IPS DF 4.7 (cell line): ENCODE measurements around the gene OLA1.

Experiments used
- DNase-seq: peaks from one replicate; pipeline ENCODE4 v3.0.0-alpha.2; 2013; ENCODE audit warnings: low spot score; ENCODE audit errors: extremely low read depth

Gene OLA1

GRCh38 chr2:174180165-174180724 is 68.1 kb downstream of the OLA1 start:
- DNase-seq: no peak

- DNase-seq: no peak
Observed at GRCh38 chr2:174177316-174177890, 70.9 kb downstream of the OLA1 start.

GRCh38 chr2:174176898-174177297 is 71.4 kb downstream of the OLA1 start:
- DNase-seq: no peak

GRCh38 chr2:174174741-174175140 is 73.6 kb downstream of the OLA1 start:
- DNase-seq: no peak

- no peak for DNase-seq
Observed at GRCh38 chr2:174172802-174173355, 75.5 kb downstream of the OLA1 start.

- no peak for DNase-seq
Observed at GRCh38 chr2:174171686-174172445, 76.5 kb downstream of the OLA1 start.

- DNase-seq: no peak
Observed at GRCh38 chr2:174169372-174169771, 79.0 kb downstream of the OLA1 start.

- no peak for DNase-seq
Observed at GRCh38 chr2:174166261-174166660, 82.1 kb downstream of the OLA1 start.

- DNase-seq: no peak
Observed at GRCh38 chr2:174161490-174161889, 86.8 kb downstream of the OLA1 start.

GRCh38 chr2:174158003-174158402 is 90.3 kb downstream of the OLA1 start:
- peak; percentile 41 for DNase-seq

GRCh38 chr2:174157053-174157452 is 91.3 kb downstream of the OLA1 start:
- no peak for DNase-seq

GRCh38 chr2:174153757-174154680 is 94.3 kb downstream of the OLA1 start:
- no peak for DNase-seq

GRCh38 chr2:174149530-174149929 is 98.8 kb downstream of the OLA1 start:
- no peak for DNase-seq

GRCh38 chr2:174148833-174149232 is 99.5 kb downstream of the OLA1 start:
- DNase-seq: no peak

- DNase-seq: no peak
Observed at GRCh38 chr2:174145827-174146226, 102.5 kb downstream of the OLA1 start.

- no peak for DNase-seq
Observed at GRCh38 chr2:174142290-174142689, 106.0 kb downstream of the OLA1 start.

GRCh38 chr2:174138161-174138560 is 110.2 kb downstream of the OLA1 start:
- no peak for DNase-seq

GRCh38 chr2:174135981-174136380 is 112.4 kb downstream of the OLA1 start:
- no peak for DNase-seq

GRCh38 chr2:174125090-174125489 is 123.2 kb downstream of the OLA1 start:
- no peak for DNase-seq

- peak; percentile 56 for DNase-seq
Observed at GRCh38 chr2:174124181-174124580, 124.2 kb downstream of the OLA1 start.

GRCh38 chr2:174122185-174122584 is 126.1 kb downstream of the OLA1 start:
- no peak for DNase-seq
